ENCODE measurements around the gene DNAJC7. TPM values are rescaled to one million over a fixed set of nuclear protein-coding genes. Genes with fewer than 3 reads are reported as not detected.

DNAJC7 gene
- total RNA-seq, 2 experiments from 2014 or later, result 86.7 to 90.3 TPM

- Mint-ChIP-seq H3K4me3 (no peak overlapping the region), H3K27ac (no peak overlapping the region), H3K9me3 (no peaks in the 10 kb centered on the region), H3K36me3 (ENCODE audit: low read depth) (no peaks in the 10 kb centered on the region), H3K27me3 (peaks cover 3% of the 10 kb centered on the region), H3K4me1 (ENCODE audit: low read depth) (peaks cover 5% of the 10 kb centered on the region)
- ChIA-PET POLR2A (interaction anchor here (1.7 kb wide), 1 partner anchor 18 kb away, joined by 5 read pairs; the partner anchor contains the start of gene NKIRAS2), CTCF (interaction anchor here (1.5 to 2.4 kb wide), 2 partner anchors 13 to 29 kb away, joined by 5 to 7 read pairs; no protein-coding TSS in a partner anchor)
- no peak for TF ChIP-seq CTCF (IDR thresholded peaks at IDR 0.05)
- intact Hi-C loops (cut with micrococcal nuclease), result no loop called here
- DNase-seq, result no peak
- ATAC-seq, result no peak
Measured at GRCh38 chr17:42038221-42038973, 21.2 kb upstream of the DNAJC7 start.

GRCh38 chr17:42034059-42034458 is 16.8 kb upstream of the DNAJC7 start:
- peak; percentile 15 for DNase-seq
- ChIA-PET POLR2A (interaction anchor here (0.9 to 1.4 kb wide), 4 partner anchors 17 to 100 kb away, joined by 3 to 5 read pairs (median 3); partner anchors contain the start of gene DNAJC7), CTCF (interaction anchor here (1.0 to 2.4 kb wide), 3 partner anchors 8 to 17 kb away, joined by 3 to 7 read pairs (median 5); partner anchors contain the start of gene DNAJC7)
- Mint-ChIP-seq H3K4me1 (ENCODE audit: low read depth) (peaks cover 5% of the 10 kb centered on the region), H3K9me3 (no peaks in the 10 kb centered on the region), H3K4me3 (no peak overlapping the region), H3K27me3 (peaks cover 5% of the 10 kb centered on the region), H3K27ac (no peak overlapping the region), H3K36me3 (ENCODE audit: low read depth) (no peaks in the 10 kb centered on the region)
- intact Hi-C loops (cut with micrococcal nuclease), result no loop called here
- no peak for TF ChIP-seq CTCF (IDR thresholded peaks at IDR 0.05)
- peak; percentile 62 for ATAC-seq

GRCh38 chr17:42031584-42031983 is 14.3 kb upstream of the DNAJC7 start:
- H3K9me3 Mint-ChIP-seq, result no peaks in the 10 kb centered on the region
- no peak overlapping the region for H3K4me3 Mint-ChIP-seq
- no peak overlapping the region for H3K27ac Mint-ChIP-seq
- peaks cover 5% of the 10 kb centered on the region for H3K4me1 Mint-ChIP-seq (ENCODE audit: low read depth)
- no peaks in the 10 kb centered on the region for H3K36me3 Mint-ChIP-seq (ENCODE audit: low read depth)
- ChIA-PET POLR2A (no interaction called here), CTCF (interaction anchor here (1.2 to 1.8 kb wide), 5 partner anchors 9 to 84 kb away, joined by 3 to 9 read pairs (median 4); partner anchors contain the start of gene DHX58)
- peaks cover 6% of the 10 kb centered on the region for H3K27me3 Mint-ChIP-seq
- ATAC-seq (no peak), DNase-seq (no peak)
- intact Hi-C loops (cut with micrococcal nuclease), result no loop called here
- no peak for TF ChIP-seq CTCF (IDR thresholded peaks at IDR 0.05)

GRCh38 chr17:42028791-42029127 is 11.5 kb upstream of the DNAJC7 start:
- H3K9me3 Mint-ChIP-seq, result no peaks in the 10 kb centered on the region
- peaks cover 5% of the 10 kb centered on the region for H3K27me3 Mint-ChIP-seq
- TF ChIP-seq CTCF (IDR thresholded peaks at IDR 0.05), result no peak
- H3K27ac Mint-ChIP-seq, result no peak overlapping the region
- no peak overlapping the region for H3K4me3 Mint-ChIP-seq
- H3K36me3 Mint-ChIP-seq (ENCODE audit: low read depth), result peaks cover 7% of the 10 kb centered on the region
- H3K4me1 Mint-ChIP-seq (ENCODE audit: low read depth), result peaks cover 13% of the 10 kb centered on the region
- ChIA-PET POLR2A (no interaction called here), CTCF (interaction anchor here (1.0 to 1.4 kb wide), 2 partner anchors 9 to 38 kb away, joined by 3 to 5 read pairs; partner anchors contain the start of gene NKIRAS2)
- intact Hi-C loops (cut with micrococcal nuclease), result no loop called here
- DNase-seq (no peak), ATAC-seq (no peak)

Data from activated CD8-positive, alpha-beta T cell treated with anti-CD3 and anti-CD28 coated beads for 36 hours (primary cell).